HCT116 (cell line): ENCODE results near the gene KRTAP19-8. TPM values are rescaled to one million over a fixed set of nuclear protein-coding genes. Genes with fewer than 3 reads are reported as not detected.

Source experiments
- ATAC-seq: fragments of 200-7000 bp; cut with Tn5 transposase; 2 replicates; pipeline ENCODE4 v1.9.1; 2020; ENCODE audit warnings: mild to moderate bottlenecking, moderate library complexity
- BruUV-seq: library from RNA; stranded (reverse); fragments of 400-500 nt; replicated peaks from 2 replicates; lab custom pipeline; 2021; lab: Mats Ljungman, UMichigan
- CTCF ChIA-PET: fragments of 300-600 bp; sonication (Branson Sonifier 250); formaldehyde crosslinking; loops from one replicate; lab custom pipeline; 2021; ENCODE audit warnings: antibody characterized with exemption; lab: Charles Lee
- POLR2A ChIA-PET: fragments of 300-600, 350-600 bp; sonication (Branson Sonifier 250); formaldehyde crosslinking; loops from one replicate; lab custom pipeline; 2021; ENCODE audit warnings: antibody characterized with exemption; lab: Charles Lee
- RAD21 ChIA-PET, 2 experiments: fragments of 300-600 bp; sonication (Branson Sonifier 250); formaldehyde crosslinking; loops; one replicate each; lab custom pipeline; 2023; ENCODE audit warnings: low total read pairs in 2 of 2; ENCODE audit not compliant: uncharacterized antibody in 2 of 2, unreplicated experiment in 2 of 2, low non-redundant PET in 1 of 2; lab: Charles Lee
- DNase-seq: peaks from one replicate; pipeline ENCODE4 v3.0.0-alpha.2; 2010; ENCODE audit warnings: low read depth, low spot score
- H2AFZ ChIP-seq: fragments of 200-600 bp; shearing (Covaris generic), sonication (generic); 2 replicates; pipeline ENCODE4 v1.6.1; 2017; ENCODE audit warnings: low read depth, mixed run types, mixed read lengths, antibody characterized with exemption, low read length; ENCODE audit not compliant: poor library complexity, severe bottlenecking
- H3K27ac ChIP-seq: 2 replicates; pipeline ENCODE4 v1.5.1; 2012; ENCODE audit warnings: low read depth, low read length
- H3K27me3 ChIP-seq: fragments of 200-600 bp; sonication (generic); 2 replicates; pipeline ENCODE4 v1.6.1; 2016; ENCODE audit warnings: mixed run types, low read length, mixed read lengths; ENCODE audit not compliant: insufficient read depth
- H3K36me3 ChIP-seq, 2 experiments: fragments of 200-500 bp in 1 of 2; fragments of 200-600 bp in 1 of 2; sonication (Bioruptor generic) in 1 of 2; sonication (generic) in 1 of 2; 2 replicates each; pipeline versions ENCODE4 v1.5.1 to v1.6.1; 2014 to 2016; ENCODE audit warnings: low read length in 2 of 2, inconsistent platforms in 1 of 2, mixed read lengths in 1 of 2, mixed run types in 1 of 2; ENCODE audit not compliant: insufficient read depth in 2 of 2, control insufficient read depth in 1 of 2
- H3K4me1 ChIP-seq, 2 experiments: fragments of 200-600 bp in 1 of 2; sonication (generic) in 1 of 2; 2 replicates each; pipeline versions ENCODE4 v1.5.1 to v1.6.1; 2012 to 2017; ENCODE audit warnings: low read length in 2 of 2, inconsistent platforms in 1 of 2, mild to moderate bottlenecking in 1 of 2, mixed read lengths in 1 of 2, mixed run types in 1 of 2, moderate library complexity in 1 of 2; ENCODE audit not compliant: insufficient read depth in 2 of 2, control insufficient read depth in 1 of 2
- H3K4me2 ChIP-seq: fragments of 200-600 bp; sonication (generic); 2 replicates; pipeline ENCODE4 v1.6.1; 2017; ENCODE audit warnings: mixed run types, low read length, mixed read lengths
- H3K4me3 ChIP-seq, 2 experiments: fragments of 200-600 bp in 1 of 2; sonication (generic) in 1 of 2; replicated peaks in 1 of 2; 2 replicates each; pipeline ENCODE4 v1.5.1; 2011 to 2016; ENCODE audit warnings: low read length in 2 of 2, control low read depth in 1 of 2, low read depth in 1 of 2, mild to moderate bottlenecking in 1 of 2, mixed read lengths in 1 of 2, mixed run types in 1 of 2
- H3K79me2 ChIP-seq: fragments of 200-600 bp; sonication (generic); 2 replicates; pipeline ENCODE4 v1.6.1; 2017; ENCODE audit warnings: mild to moderate bottlenecking, mixed run types, low read length, moderate library complexity, mixed read lengths; ENCODE audit not compliant: insufficient read depth
- H3K9ac ChIP-seq: fragments of 200-600 bp; sonication (generic); 2 replicates; pipeline ENCODE4 v1.6.1; 2016; ENCODE audit warnings: low read length, mixed read lengths
- H3K9me2 ChIP-seq: fragments of 200-600 bp; sonication (generic), shearing (Covaris generic); 2 replicates; pipeline ENCODE4 v1.6.1; 2017; ENCODE audit warnings: mixed run types, mild to moderate bottlenecking, moderate library complexity; ENCODE audit not compliant: insufficient read depth
- H3K9me3 ChIP-seq, 2 experiments: fragments of 200-500 bp in 1 of 2; fragments of 200-600 bp in 1 of 2; sonication (Bioruptor generic) in 1 of 2; sonication (generic) in 1 of 2; 2 replicates each; pipeline ENCODE4 v1.6.1; 2014 to 2017; ENCODE audit warnings: low read length in 2 of 2, mixed read lengths in 2 of 2, inconsistent platforms in 1 of 2, low read depth in 1 of 2, mild to moderate bottlenecking in 1 of 2, mixed run types in 1 of 2, moderate library complexity in 1 of 2; ENCODE audit not compliant: control insufficient read depth in 1 of 2, insufficient read depth in 1 of 2
- H4K20me1 ChIP-seq: fragments of 200-600 bp; sonication (generic), shearing (Covaris generic); 2 replicates; pipeline ENCODE4 v1.6.1; 2017; ENCODE audit warnings: mixed run types, mild to moderate bottlenecking, moderate library complexity; ENCODE audit not compliant: insufficient read depth
- CBX3 ChIP-seq: IDR thresholded peaks from 2 replicates; pipeline ENCODE4 v1.6.1; 2012; ENCODE audit warnings: low read depth
- CEBPB ChIP-seq: IDR thresholded peaks from 2 replicates; pipeline ENCODE4 v1.6.1; 2012; ENCODE audit warnings: low read depth
- CTCF ChIP-seq, 3 experiments: fragments of 200-600 bp in 1 of 3; sonication (generic) in 1 of 3; IDR thresholded peaks in 2 of 3; conservative IDR thresholded peaks in 1 of 3; 2 replicates each; pipeline ENCODE4 v1.5.1; 2012 to 2017; ENCODE audit warnings: low read depth in 2 of 3, low read length in 2 of 3, antibody characterized with exemption in 1 of 3, borderline replicate concordance in 1 of 3, control low read depth in 1 of 3, mild to moderate bottlenecking in 1 of 3, mixed read lengths in 1 of 3, mixed run types in 1 of 3, moderate library complexity in 1 of 3; ENCODE audit not compliant: insufficient read depth in 1 of 3
- EZH2 ChIP-seq: fragments of 200-600 bp; sonication (generic); IDR thresholded peaks from 2 replicates; pipeline ENCODE4 v1.6.1; 2017; ENCODE audit warnings: antibody characterized with exemption, mixed run types
- JUND ChIP-seq: IDR thresholded peaks from 2 replicates; pipeline ENCODE4 v1.6.1; 2012
- MAX ChIP-seq: IDR thresholded peaks from 2 replicates; pipeline ENCODE4 v1.6.1; 2012
- POLR2AphosphoS5 ChIP-seq: IDR thresholded peaks from 2 replicates; pipeline ENCODE4 v1.6.1; 2011; ENCODE audit warnings: mild to moderate bottlenecking, low read depth, low read length, moderate library complexity
- TCF7L2 ChIP-seq: IDR thresholded peaks from 2 replicates; pipeline ENCODE4 v1.7.0; 2011; ENCODE audit warnings: borderline replicate concordance, inconsistent platforms; ENCODE audit not compliant: insufficient read depth, insufficient read length; ENCODE audit errors: extremely low read depth
- YY1 ChIP-seq: IDR thresholded peaks from 2 replicates; pipeline ENCODE4 v1.6.1; 2011; ENCODE audit warnings: low read length, low read depth, moderate library complexity, mild to moderate bottlenecking; ENCODE audit not compliant: insufficient replicate concordance; ENCODE audit errors: extremely low read depth
- ZFX ChIP-seq: fragments of 450-650 bp; IDR thresholded peaks from 2 replicates; pipeline ENCODE4 v1.6.1; 2017
- ZNF274 ChIP-seq: fragments of 200-500 bp; sonication (Bioruptor generic); IDR thresholded peaks from 2 replicates; pipeline ENCODE4 v1.6.1; 2014; ENCODE audit warnings: mild to moderate bottlenecking, low read depth, low read length, inconsistent platforms
- intact Hi-C: fragments of 100-400 bp; cut with micrococcal nuclease; formaldehyde crosslinking; loops from 2 replicates; pipeline ENCODE4 v1.10.0; 2022
- total RNA-seq: library from RNA; stranded (reverse); gene quantifications from one replicate; pipeline ENCODE4 v1.2.1, GENCODE V29; 2021; ENCODE audit not compliant: unreplicated experiment
- TF ChIP-seq, protein P1 (sequence below): IDR thresholded peaks from 2 replicates; pipeline ENCODE4 v1.6.1; 2012

Gene KRTAP19-8
- total RNA-seq, 1 experiment from 2014 or later, result not detected

- RAD21 ChIA-PET, result no interaction called here
Measured at GRCh38 chr21:31050577-31051157, 12.4 kb upstream of the KRTAP19-8 start.

DNA sequence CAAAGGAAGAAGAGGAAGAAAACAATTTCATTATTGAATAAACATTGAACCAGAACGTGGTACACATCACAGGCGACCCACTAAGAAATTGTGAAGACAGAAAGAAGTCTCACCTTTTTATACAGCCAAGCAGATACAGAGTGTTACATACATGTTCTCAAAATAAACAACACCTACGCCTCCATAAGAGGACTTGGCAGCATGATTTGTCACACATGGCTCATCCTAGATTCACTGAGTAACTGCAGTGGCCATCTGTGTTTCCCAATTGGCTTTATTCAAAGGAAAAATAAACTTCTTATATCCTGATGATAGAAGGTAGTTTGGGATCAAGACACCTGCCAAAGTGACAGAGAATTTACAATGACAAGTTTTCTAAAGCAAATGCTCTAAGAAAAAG lies 7.6 kb upstream of the KRTAP19-8 start:
- RAD21 ChIA-PET, result no interaction called here

More at GRCh38 chr21:31050577-31051157, 12.4 kb upstream of the KRTAP19-8 start:
- Histone ChIP-seq H3K27me3 (peaks cover 17% of the 10 kb centered on the region), H3K4me2 (no peak overlapping the region), H4K20me1 (no peaks in the 10 kb centered on the region)
- no peak for TF ChIP-seq CEBPB
- TF ChIP-seq, all 23 proteins: peak for 0
- H3K36me3 ChIP-seq, result no peaks in the 10 kb centered on the region
- no TSS peak for BruUV-seq
- ATAC-seq (no peak), DNase-seq (no peak)
- H3K9ac ChIP-seq, result no peak overlapping the region
- no peak overlapping the region for H2AFZ ChIP-seq
- H3K9me3 ChIP-seq, result no peaks in the 10 kb centered on the region
- POLR2A ChIA-PET, result no interaction called here
- intact Hi-C loops, result no loop called here
- no peak overlapping the region for H3K4me3 ChIP-seq
- no peaks in the 10 kb centered on the region for H3K79me2 ChIP-seq
- CTCF ChIA-PET, result no interaction called here
- H3K27ac ChIP-seq, result no peak overlapping the region
- no peaks in the 10 kb centered on the region for H3K9me2 ChIP-seq
- no peaks in the 10 kb centered on the region for H3K4me1 ChIP-seq

More for the DNA sequence above, 7.6 kb upstream of the KRTAP19-8 start:
- no peak for DNase-seq
- H2AFZ ChIP-seq, result no peak overlapping the region
- intact Hi-C loops, result no loop called here
- BruUV-seq, result no TSS peak
- CTCF ChIA-PET, result no interaction called here
- H3K4me2 ChIP-seq, result no peak overlapping the region
- no peak overlapping the region for H3K27ac ChIP-seq
- no peak for ATAC-seq
- H3K9me2 ChIP-seq, result no peaks in the 10 kb centered on the region
- H3K27me3 ChIP-seq, result no peaks in the 10 kb centered on the region; the same call in 1 of the 2 replicates
- no peaks in the 10 kb centered on the region for H3K79me2 ChIP-seq
- no peak for TF ChIP-seq YY1
- no peak for TF ChIP-seq EZH2
- TF ChIP-seq CEBPB, result no peak
- no peak for TF ChIP-seq CBX3
- TF ChIP-seq ZFX, result no peak
- no peak for TF ChIP-seq TCF7L2
- TF ChIP-seq, protein P1, sequence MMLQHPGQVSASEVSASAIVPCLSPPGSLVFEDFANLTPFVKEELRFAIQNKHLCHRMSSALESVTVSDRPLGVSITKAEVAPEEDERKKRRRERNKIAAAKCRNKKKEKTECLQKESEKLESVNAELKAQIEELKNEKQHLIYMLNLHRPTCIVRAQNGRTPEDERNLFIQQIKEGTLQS, result no peak
- TF ChIP-seq JUND, result no peak
- no peak for TF ChIP-seq MAX
- no peak for TF ChIP-seq CTCF (IDR thresholded peaks at IDR 0.05 in 2 of 3, conservative IDR thresholded peaks at IDR 0.05 in 1 of 3; ENCODE audit: borderline replicate concordance in 1 of 3, insufficient read depth in 1 of 3, low read depth in 2 of 3, low read length in 2 of 3)
- no peak for TF ChIP-seq ZNF274
- TF ChIP-seq POLR2AphosphoS5, result no peak
- no peak overlapping the region for H3K9ac ChIP-seq
- H3K36me3 ChIP-seq, result no peaks in the 10 kb centered on the region
- no peaks in the 10 kb centered on the region for H3K4me1 ChIP-seq
- POLR2A ChIA-PET, result no interaction called here
- H3K4me3 ChIP-seq, result no peak overlapping the region
- no peaks in the 10 kb centered on the region for H4K20me1 ChIP-seq
- no peaks in the 10 kb centered on the region for H3K9me3 ChIP-seq
